ENCODE measurements around the gene SLAMF8. TPM values are rescaled to one million over a fixed set of nuclear protein-coding genes. Genes with fewer than 3 reads are reported as not detected.
A peak's percentile ranks its signal among the peaks of the same experiment; 100 is the strongest.

The SLAMF8 gene
- 1.00 TPM for total RNA-seq
- long read RNA-seq: 0 reads

- peak; percentile 59 for DNase-seq
- peak; percentile 54 for ATAC-seq (ENCODE audit: poor library complexity)
- intact Hi-C loops (cut with DNase I): no loop called here
These were observed at the start of gene SLAMF8 for GRCh38 chr1:159826441-159827101. TSS of gene SLAMF8 (plus strand) at chr1:159826873. CDS start at chr1:159826899, 26 bp downstream.

- intact Hi-C loops (cut with DNase I): no loop called here
- DNase-seq (no peak), ATAC-seq (ENCODE audit: poor library complexity) (no peak)
These were observed 48.4 kb upstream of the SLAMF8 start for GRCh38 chr1:159778266-159778665.

GRCh38 chr1:159779403-159779851, 47.2 kb upstream of the SLAMF8 start:
- DNase-seq (no peak), ATAC-seq (ENCODE audit: poor library complexity) (no peak)
- intact Hi-C loops (cut with DNase I): no loop called here

- intact Hi-C loops (cut with DNase I): loop anchor here (5.0 kb wide), 1 partner anchor 111 kb away; no protein-coding TSS in a partner anchor
- ATAC-seq (ENCODE audit: poor library complexity) (peak; percentile 99), DNase-seq (peak; percentile 99)
These were observed 45.8 kb upstream of the SLAMF8 start, which contains the start of gene DUSP23 for GRCh38 chr1:159780583-159781582. TSS of gene DUSP23 (plus strand) at chr1:159780962. CDS start at chr1:159781101, 139 bp downstream.

GRCh38 chr1:159781992-159782391, 44.7 kb upstream of the SLAMF8 start:
- intact Hi-C loops (cut with DNase I): loop anchor here (5.0 kb wide), 1 partner anchor 110 kb away; no protein-coding TSS in a partner anchor
- no peak for ATAC-seq (ENCODE audit: poor library complexity)
- DNase-seq: no peak

- DNase-seq (no peak), ATAC-seq (ENCODE audit: poor library complexity) (no peak)
- intact Hi-C loops (cut with DNase I): loop anchor here (5.0 kb wide), 1 partner anchor 109 kb away; no protein-coding TSS in a partner anchor
These were observed 42.9 kb upstream of the SLAMF8 start for GRCh38 chr1:159783724-159784123.

GRCh38 chr1:159786465-159786864, 40.2 kb upstream of the SLAMF8 start:
- ATAC-seq (ENCODE audit: poor library complexity) (no peak), DNase-seq (no peak)
- intact Hi-C loops (cut with DNase I): no loop called here

- intact Hi-C loops (cut with DNase I): no loop called here
These were observed 39.7 kb upstream of the SLAMF8 start for GRCh38 chr1:159786966-159787365.

GRCh38 chr1:159790237-159790917, 36.3 kb upstream of the SLAMF8 start:
- ATAC-seq (ENCODE audit: poor library complexity) (no peak), DNase-seq (no peak)
- intact Hi-C loops (cut with DNase I): no loop called here

More at GRCh38 chr1:159786966-159787365, 39.7 kb upstream of the SLAMF8 start:
- DNase-seq (no peak), ATAC-seq (ENCODE audit: poor library complexity) (no peak)

- intact Hi-C loops (cut with DNase I): no loop called here
- no peak for DNase-seq
- ATAC-seq (ENCODE audit: poor library complexity): no peak
These were observed 35.6 kb upstream of the SLAMF8 start for GRCh38 chr1:159791031-159791430.

- ATAC-seq (ENCODE audit: poor library complexity): no peak
- intact Hi-C loops (cut with DNase I): no loop called here
These were observed 35.2 kb upstream of the SLAMF8 start for GRCh38 chr1:159791461-159791860.

GRCh38 chr1:159795534-159795933, 31.1 kb upstream of the SLAMF8 start:
- DNase-seq (no peak), ATAC-seq (ENCODE audit: poor library complexity) (no peak)
- intact Hi-C loops (cut with DNase I): loop anchor here (5.0 kb wide), 2 partner anchors 152 to 212 kb away; partner anchors contain the start of gene IGSF9

More at GRCh38 chr1:159791461-159791860, 35.2 kb upstream of the SLAMF8 start:
- no peak for DNase-seq

GRCh38 chr1:159798893-159799292, 27.8 kb upstream of the SLAMF8 start:
- intact Hi-C loops (cut with DNase I): loop anchor here (2.0 to 5.0 kb wide), 3 partner anchors 92 to 208 kb away; partner anchors contain the start of gene IGSF9

GRCh38 chr1:159799446-159799985, 27.2 kb upstream of the SLAMF8 start:
- ATAC-seq (ENCODE audit: poor library complexity) (no peak), DNase-seq (no peak)
- intact Hi-C loops (cut with DNase I): loop anchor here (2.0 to 5.0 kb wide), 3 partner anchors 91 to 208 kb away; partner anchors contain the start of gene IGSF9

More at GRCh38 chr1:159798893-159799292, 27.8 kb upstream of the SLAMF8 start:
- ATAC-seq (ENCODE audit: poor library complexity) (peak; percentile 94), DNase-seq (no peak)

GRCh38 chr1:159800177-159800930, 26.3 kb upstream of the SLAMF8 start:
- intact Hi-C loops (cut with DNase I): no loop called here
- no peak for ATAC-seq (ENCODE audit: poor library complexity)
- no peak for DNase-seq

GRCh38 chr1:159802111-159802510, 24.6 kb upstream of the SLAMF8 start, which contains the start of gene FCRL6:
TSS of gene FCRL6 (plus strand) at chr1:159802360. CDS start at chr1:159802425, 65 bp downstream.
- DNase-seq (no peak), ATAC-seq (ENCODE audit: poor library complexity) (no peak)
- intact Hi-C loops (cut with DNase I): no loop called here

- no peak for ATAC-seq (ENCODE audit: poor library complexity)
- intact Hi-C loops (cut with DNase I): no loop called here
These were observed 22.6 kb upstream of the SLAMF8 start for GRCh38 chr1:159803956-159804689.

More at GRCh38 chr1:159803956-159804689, 22.6 kb upstream of the SLAMF8 start:
- no peak for DNase-seq

Measured in Right ventricle myocardium superior (tissue), 1 donor.